ENCODE results near the gene AUTS2. TPM values are rescaled to one million over a fixed set of nuclear protein-coding genes. Genes with fewer than 3 reads are reported as not detected.
A peak's percentile ranks its signal among the peaks of the same experiment; 100 is the strongest.

AUTS2 gene
- total RNA-seq, 1 experiment from 2014 or later = 13.9 TPM

- DNase-seq (ENCODE audit: low read depth) = no peak
Measured at GRCh38 chr7:70734411-70734810, 1136.1 kb downstream of the AUTS2 start.

- no peak for DNase-seq (ENCODE audit: low read depth)
Measured at GRCh38 chr7:70735313-70735712, 1137.0 kb downstream of the AUTS2 start.

GRCh38 chr7:70736715-70737460 lies 1138.6 kb downstream of the AUTS2 start:
- peak; percentile 83 for DNase-seq (ENCODE audit: low read depth)

GRCh38 chr7:70738151-70738885 lies 1140.0 kb downstream of the AUTS2 start:
- peak; percentile 68 for DNase-seq (ENCODE audit: low read depth)

GRCh38 chr7:70739646-70740210 lies 1141.5 kb downstream of the AUTS2 start:
- no peak for DNase-seq (ENCODE audit: low read depth)

GRCh38 chr7:70741666-70742065 lies 1143.4 kb downstream of the AUTS2 start:
- DNase-seq (ENCODE audit: low read depth) = no peak

- no peak for DNase-seq (ENCODE audit: low read depth)
Measured at GRCh38 chr7:70743531-70744325, 1145.5 kb downstream of the AUTS2 start.

- DNase-seq (ENCODE audit: low read depth) = no peak
Measured at GRCh38 chr7:70744492-70744891, 1146.2 kb downstream of the AUTS2 start.

- DNase-seq (ENCODE audit: low read depth) = no peak
Measured at GRCh38 chr7:70749831-70750230, 1151.6 kb downstream of the AUTS2 start.

GRCh38 chr7:70751895-70752294 lies 1153.6 kb downstream of the AUTS2 start:
- DNase-seq (ENCODE audit: low read depth) = no peak

- DNase-seq (ENCODE audit: low read depth) = peak; percentile 72
Measured at GRCh38 chr7:70752794-70753241, 1154.5 kb downstream of the AUTS2 start.

- DNase-seq (ENCODE audit: low read depth) = no peak
Measured at GRCh38 chr7:70756789-70757188, 1158.5 kb downstream of the AUTS2 start.

GRCh38 chr7:70758646-70759045 lies 1160.4 kb downstream of the AUTS2 start:
- no peak for DNase-seq (ENCODE audit: low read depth)

- DNase-seq (ENCODE audit: low read depth) = no peak
Measured at GRCh38 chr7:70759674-70760073, 1161.4 kb downstream of the AUTS2 start.

GRCh38 chr7:70761711-70762328 lies 1163.5 kb downstream of the AUTS2 start:
- no peak for DNase-seq (ENCODE audit: low read depth)

GRCh38 chr7:70762696-70763095 lies 1164.4 kb downstream of the AUTS2 start:
- DNase-seq (ENCODE audit: low read depth) = no peak

GRCh38 chr7:70763961-70764691 lies 1165.9 kb downstream of the AUTS2 start:
- DNase-seq (ENCODE audit: low read depth) = no peak

GRCh38 chr7:70764701-70765208 lies 1166.5 kb downstream of the AUTS2 start:
- no peak for DNase-seq (ENCODE audit: low read depth)

- DNase-seq (ENCODE audit: low read depth) = no peak
Measured at GRCh38 chr7:70765651-70766050, 1167.4 kb downstream of the AUTS2 start.

GRCh38 chr7:70766109-70766508 lies 1167.8 kb downstream of the AUTS2 start:
- no peak for DNase-seq (ENCODE audit: low read depth)

- no peak for DNase-seq (ENCODE audit: low read depth)
Measured at GRCh38 chr7:70766694-70767093, 1168.4 kb downstream of the AUTS2 start.
